ENCODE results near the gene RDM1.
A peak's percentile ranks its signal among the peaks of the same experiment; 100 is the strongest.
"Not testable (repeated sequence)": the region's sequence is repeated elsewhere in the genome, so short reads cannot be mapped to it uniquely, and the experiment has no call there.

Gene RDM1

GRCh38 chr17:35900708-35901480 is 29.7 kb downstream of the RDM1 start:
- TF ChIP-seq CTCF (conservative IDR thresholded peaks at IDR 0.05; ENCODE audit: low read depth, low read length), result no peak
- no peak overlapping the region for H3K4me3 ChIP-seq (ENCODE audit: low read depth, low read length)
- no peak for DNase-seq (ENCODE audit: low read depth)

- no peak for TF ChIP-seq CTCF (conservative IDR thresholded peaks at IDR 0.05; ENCODE audit: low read depth, low read length)
- no peak overlapping the region for H3K4me3 ChIP-seq (ENCODE audit: low read depth, low read length)
- no peak for DNase-seq (ENCODE audit: low read depth)
Measured at GRCh38 chr17:35900280-35900679, 30.3 kb downstream of the RDM1 start.

- no peak overlapping the region for H3K4me3 ChIP-seq (ENCODE audit: low read depth, low read length)
- TF ChIP-seq CTCF (conservative IDR thresholded peaks at IDR 0.05; ENCODE audit: low read depth, low read length), result no peak
- DNase-seq (ENCODE audit: low read depth), result no peak
Measured at GRCh38 chr17:35898283-35899070, 32.1 kb downstream of the RDM1 start.

- DNase-seq (ENCODE audit: low read depth); H3K4me3 ChIP-seq (ENCODE audit: low read depth, low read length): not testable (repeated sequence)
Measured at GRCh38 chr17:35897772-35898171, 32.8 kb downstream of the RDM1 start.

DNA sequence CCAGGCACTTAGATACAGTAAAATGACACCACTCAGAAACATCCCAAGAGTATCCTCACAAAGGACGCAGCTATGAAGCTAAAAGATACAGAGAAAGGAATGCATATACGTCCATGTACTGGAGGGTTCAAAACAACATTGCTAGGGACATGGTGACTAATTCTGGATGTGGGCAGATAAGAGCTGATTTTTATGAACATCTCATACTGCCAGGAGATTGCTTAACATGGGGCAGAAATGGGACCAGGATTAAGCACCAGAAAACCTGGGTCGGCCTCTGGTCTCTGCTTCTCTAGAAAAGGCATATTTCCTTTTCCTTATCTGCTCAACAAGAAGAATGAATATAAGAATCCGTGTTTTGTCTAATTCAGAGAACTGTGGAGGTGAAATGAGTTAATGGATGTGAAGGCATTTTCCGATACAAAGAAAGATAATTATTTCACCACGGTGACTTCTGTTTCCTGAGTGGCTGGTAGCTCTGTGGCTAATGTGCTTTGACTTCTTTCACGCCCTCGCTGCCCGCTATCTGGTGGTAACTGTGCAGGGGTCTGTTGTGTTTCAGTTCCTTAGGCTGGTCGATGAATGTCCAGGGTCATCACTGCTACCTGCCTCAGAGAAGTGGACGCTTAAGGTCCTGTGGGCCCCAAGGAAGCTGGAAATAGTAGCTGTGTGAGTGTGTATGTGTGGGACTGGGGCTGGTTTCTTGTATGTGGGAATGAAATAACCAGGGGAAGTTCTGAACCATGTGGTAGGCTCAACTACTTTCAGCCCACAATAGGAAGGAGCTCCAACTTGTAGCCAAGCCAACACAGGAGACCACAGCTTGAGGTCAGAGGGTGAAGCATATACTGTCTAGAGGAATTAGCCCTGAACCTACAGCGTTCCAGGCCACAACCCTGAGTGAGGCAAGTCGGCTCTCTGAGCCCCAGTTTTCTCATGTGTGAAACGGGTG is 34.7 kb downstream of the RDM1 start:
- no peak overlapping the region for H3K4me3 ChIP-seq (ENCODE audit: low read depth, low read length)
- no peak for TF ChIP-seq CTCF (conservative IDR thresholded peaks at IDR 0.05; ENCODE audit: low read depth, low read length)
- DNase-seq (ENCODE audit: low read depth), result peak; percentile 64

GRCh38 chr17:35894206-35894605 is 36.4 kb downstream of the RDM1 start:
- H3K4me3 ChIP-seq (ENCODE audit: low read depth, low read length), result no peak overlapping the region
- no peak for TF ChIP-seq CTCF (conservative IDR thresholded peaks at IDR 0.05; ENCODE audit: low read depth, low read length)
- no peak for DNase-seq (ENCODE audit: low read depth)

DNA sequence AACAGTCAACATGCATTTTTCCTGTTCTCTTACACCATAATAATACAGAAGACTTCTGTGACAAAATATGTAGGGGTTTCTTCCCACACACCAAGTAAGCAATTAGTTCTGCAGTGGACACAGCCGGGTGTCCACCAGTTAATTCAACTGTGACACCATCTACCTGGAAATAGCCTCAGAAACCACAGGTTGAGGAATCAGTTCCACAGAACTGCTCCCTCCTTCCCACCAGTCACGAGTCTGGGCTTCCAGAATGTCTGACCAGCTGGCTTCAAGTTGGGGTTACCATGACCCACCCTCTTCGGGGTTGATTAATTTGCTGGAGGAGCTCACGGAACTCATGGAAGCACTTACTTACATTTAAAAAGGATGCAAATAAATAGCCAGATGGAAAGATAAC is 36.8 kb downstream of the RDM1 start:
- no peak for DNase-seq (ENCODE audit: low read depth)
- no peak overlapping the region for H3K4me3 ChIP-seq (ENCODE audit: low read depth, low read length)
- TF ChIP-seq CTCF (conservative IDR thresholded peaks at IDR 0.05; ENCODE audit: low read depth, low read length), result no peak
